Osteoblast (primary cell): ENCODE measurements around the gene H1-8. TPM values are rescaled to one million over a fixed set of nuclear protein-coding genes. Genes with fewer than 3 reads are reported as not detected.

ENCODE experiments used
- DNase-seq: peaks from one replicate; pipeline ENCODE4 v3.0.0; 2011; ENCODE audit warnings: low spot score, mixed read lengths; ENCODE audit not compliant: insufficient read length; ENCODE audit errors: missing footprints
- H2AFZ ChIP-seq: 2 replicates; pipeline ENCODE4 v1.6.0; 2011; ENCODE audit warnings: mild to moderate bottlenecking, low read length
- H3K27ac ChIP-seq: 2 replicates; pipeline ENCODE4 v1.5.1; 2011; ENCODE audit warnings: mild to moderate bottlenecking, low read depth, low read length, moderate library complexity
- H3K27me3 ChIP-seq: 2 replicates; pipeline ENCODE4 v1.6.0; 2012; ENCODE audit warnings: mild to moderate bottlenecking, control low read depth, inconsistent platforms, low read length, moderate library complexity; ENCODE audit not compliant: insufficient read depth
- H3K36me3 ChIP-seq: 2 replicates; pipeline ENCODE4 v1.5.1; 2011; ENCODE audit warnings: mild to moderate bottlenecking, low read length, control low read depth, moderate library complexity; ENCODE audit not compliant: insufficient read depth
- H3K4me1 ChIP-seq: 2 replicates; pipeline ENCODE4 v1.5.1; 2011; ENCODE audit warnings: mild to moderate bottlenecking, low read length, control low read depth, moderate library complexity; ENCODE audit not compliant: insufficient read depth
- H3K4me2 ChIP-seq: 2 replicates; pipeline ENCODE4 v1.6.0; 2011; ENCODE audit warnings: mild to moderate bottlenecking, low read length; ENCODE audit not compliant: insufficient read depth
- H3K4me3 ChIP-seq: fragments of 200-600 bp; sonication (generic); 3 replicates; pipeline ENCODE4 v1.5.1; 2012; ENCODE audit warnings: mild to moderate bottlenecking, low read length, inconsistent platforms; ENCODE audit not compliant: insufficient read depth
- H3K79me2 ChIP-seq: 2 replicates; pipeline ENCODE4 v1.6.0; 2012; ENCODE audit warnings: mild to moderate bottlenecking, low read length, control low read depth, inconsistent platforms; ENCODE audit not compliant: insufficient read depth
- H3K9me3 ChIP-seq: 2 replicates; pipeline ENCODE4 v1.5.1; 2011; ENCODE audit warnings: low read depth, low read length, control low read depth
- H4K20me1 ChIP-seq: 2 replicates; pipeline ENCODE4 v1.6.0; 2012; ENCODE audit warnings: mild to moderate bottlenecking, low read length, control low read depth; ENCODE audit not compliant: insufficient read depth
- CTCF ChIP-seq: IDR thresholded peaks from 2 replicates; pipeline ENCODE4 v1.5.1; 2011; ENCODE audit warnings: mild to moderate bottlenecking, low read depth, low read length, moderate library complexity; ENCODE audit errors: extremely low read depth
- total RNA-seq: library from RNA; depleted of rRNA; stranded (reverse); fragments of >200 nt; gene quantifications from 2 replicates; pipeline ENCODE4 v1.2.3, GENCODE V29; 2012

The H1-8 gene
- total RNA-seq, 1 donor, result not detected

- no peak for TF ChIP-seq CTCF
- H3K4me3 ChIP-seq, result no peak overlapping the region
- no peak overlapping the region for H3K27ac ChIP-seq
- H3K4me2 ChIP-seq, result no peak overlapping the region
- DNase-seq, result no peak
- H4K20me1 ChIP-seq, result no peaks in the 10 kb centered on the region
- H3K27me3 ChIP-seq, result no peaks in the 10 kb centered on the region
- peaks cover 43% of the 10 kb centered on the region for H3K36me3 ChIP-seq
- H2AFZ ChIP-seq, result no peak overlapping the region
- peaks cover 21% of the 10 kb centered on the region for H3K4me1 ChIP-seq
- peaks cover 3% of the 10 kb centered on the region for H3K79me2 ChIP-seq
- no peaks in the 10 kb centered on the region for H3K9me3 ChIP-seq
Measured at GRCh38 chr3:129555153-129555550, 12.2 kb downstream of the H1-8 start.

- H3K27ac ChIP-seq, result no peak overlapping the region
- H3K4me3 ChIP-seq, result no peak overlapping the region
- no peak for DNase-seq
- peaks cover 45% of the 10 kb centered on the region for H3K36me3 ChIP-seq
- H2AFZ ChIP-seq, result no peak overlapping the region
- H4K20me1 ChIP-seq, result no peaks in the 10 kb centered on the region
- H3K27me3 ChIP-seq, result no peaks in the 10 kb centered on the region
- no peaks in the 10 kb centered on the region for H3K9me3 ChIP-seq
- H3K4me2 ChIP-seq, result no peak overlapping the region
- H3K4me1 ChIP-seq, result peaks cover 27% of the 10 kb centered on the region
- no peak for TF ChIP-seq CTCF
- peaks cover 3% of the 10 kb centered on the region for H3K79me2 ChIP-seq
Measured at GRCh38 chr3:129555616-129556357, 12.8 kb downstream of the H1-8 start.

- H4K20me1 ChIP-seq, result no peaks in the 10 kb centered on the region
- no peak for TF ChIP-seq CTCF
- no peak overlapping the region for H3K27ac ChIP-seq
- peaks cover 3% of the 10 kb centered on the region for H3K79me2 ChIP-seq
- H3K36me3 ChIP-seq, result peaks cover 45% of the 10 kb centered on the region
- H3K4me3 ChIP-seq, result no peak overlapping the region
- DNase-seq, result no peak
- H2AFZ ChIP-seq, result no peak overlapping the region
- no peak overlapping the region for H3K4me2 ChIP-seq
- no peaks in the 10 kb centered on the region for H3K9me3 ChIP-seq
- peaks cover 33% of the 10 kb centered on the region for H3K4me1 ChIP-seq
- no peaks in the 10 kb centered on the region for H3K27me3 ChIP-seq
Measured at GRCh38 chr3:129556358-129556695, 13.4 kb downstream of the H1-8 start.

GRCh38 chr3:129556890-129557547, 14.0 kb downstream of the H1-8 start:
- H4K20me1 ChIP-seq, result no peaks in the 10 kb centered on the region
- no peak for TF ChIP-seq CTCF
- peaks cover 3% of the 10 kb centered on the region for H3K79me2 ChIP-seq
- H3K27ac ChIP-seq, result no peak overlapping the region
- no peak overlapping the region for H2AFZ ChIP-seq
- H3K4me2 ChIP-seq, result no peak overlapping the region
- no peak for DNase-seq
- no peaks in the 10 kb centered on the region for H3K27me3 ChIP-seq
- no peak overlapping the region for H3K4me3 ChIP-seq
- H3K9me3 ChIP-seq, result no peaks in the 10 kb centered on the region
- H3K36me3 ChIP-seq, result peaks cover 47% of the 10 kb centered on the region
- peaks cover 35% of the 10 kb centered on the region for H3K4me1 ChIP-seq
